Effector memory CD4-positive, alpha-beta T cell (primary cell): ENCODE data around the gene MAN2B2.
"Not testable (repeated sequence)": the region's sequence is repeated elsewhere in the genome, so short reads cannot be mapped to it uniquely, and the experiment has no call there.

ENCODE experiments used
- DNase-seq, 3 donors: peaks; one replicate each; pipeline ENCODE4 v3.0.0-alpha.2; 2020
- H3K27ac ChIP-seq: 2 replicates; pipeline ENCODE4 v1.7.0; 2013; ENCODE audit warnings: mild to moderate bottlenecking, low read length, moderate library complexity; ENCODE audit not compliant: insufficient read depth, poor library complexity, severe bottlenecking
- H3K27me3 ChIP-seq: replicated peaks from 2 replicates; pipeline ENCODE4 v1.7.0; 2013; ENCODE audit warnings: mild to moderate bottlenecking, low read length; ENCODE audit not compliant: insufficient read depth, control insufficient read depth, poor library complexity, severe bottlenecking
- H3K36me3 ChIP-seq: 2 replicates; pipeline ENCODE4 v1.7.0; 2013; ENCODE audit warnings: mild to moderate bottlenecking, low read length, moderate library complexity; ENCODE audit not compliant: control insufficient read depth, insufficient read depth
- H3K4me1 ChIP-seq: 2 replicates; pipeline ENCODE4 v1.7.0; 2013; ENCODE audit warnings: low read length, mild to moderate bottlenecking; ENCODE audit not compliant: control insufficient read depth, insufficient read depth, poor library complexity, severe bottlenecking
- H3K4me3 ChIP-seq: 2 replicates; pipeline ENCODE4 v1.7.0; 2013; ENCODE audit warnings: low read length, low read depth, mild to moderate bottlenecking; ENCODE audit not compliant: insufficient read depth, poor library complexity, severe bottlenecking
- H3K9me3 ChIP-seq: 2 replicates; pipeline ENCODE4 v1.7.0; 2013; ENCODE audit warnings: mild to moderate bottlenecking, low read length, moderate library complexity; ENCODE audit not compliant: control insufficient read depth

Gene MAN2B2

GRCh38 chr4:6665320-6665654, 90.3 kb downstream of the MAN2B2 start:
- H3K27ac ChIP-seq = no peak overlapping the region
- H3K4me1 ChIP-seq = peaks cover 9% of the 10 kb centered on the region
- no peak overlapping the region for H3K4me3 ChIP-seq
- DNase-seq = no peak
- H3K36me3 ChIP-seq = no peaks in the 10 kb centered on the region
- no peaks in the 10 kb centered on the region for H3K27me3 ChIP-seq
- H3K9me3 ChIP-seq = no peaks in the 10 kb centered on the region

- Histone ChIP-seq H3K4me3 (no peak overlapping the region), H3K9me3 (no peaks in the 10 kb centered on the region), H3K27ac (no peak overlapping the region), H3K36me3 (no peaks in the 10 kb centered on the region), H3K27me3 (no peaks in the 10 kb centered on the region), H3K4me1 (peaks cover 9% of the 10 kb centered on the region)
- no peak for DNase-seq
Measured at GRCh38 chr4:6668391-6668790, 93.4 kb downstream of the MAN2B2 start.

- peaks cover 19% of the 10 kb centered on the region for H3K4me1 ChIP-seq
- H3K36me3 ChIP-seq = peaks cover 3% of the 10 kb centered on the region
- no peak overlapping the region for H3K4me3 ChIP-seq
- H3K27ac ChIP-seq = no peak overlapping the region
- H3K9me3 ChIP-seq = no peaks in the 10 kb centered on the region
- H3K27me3 ChIP-seq = no peaks in the 10 kb centered on the region
- DNase-seq = no peak
Measured at GRCh38 chr4:6671648-6672047, 96.7 kb downstream of the MAN2B2 start.

GRCh38 chr4:6672131-6672530, 97.1 kb downstream of the MAN2B2 start:
- H3K9me3 ChIP-seq = no peaks in the 10 kb centered on the region
- peaks cover 24% of the 10 kb centered on the region for H3K4me1 ChIP-seq
- no peaks in the 10 kb centered on the region for H3K27me3 ChIP-seq
- no peak overlapping the region for H3K4me3 ChIP-seq
- peaks cover 3% of the 10 kb centered on the region for H3K36me3 ChIP-seq
- no peak overlapping the region for H3K27ac ChIP-seq
- no peak for DNase-seq

- Histone ChIP-seq H3K4me1 (peaks cover 28% of the 10 kb centered on the region), H3K27ac (peak overlapping the region; percentile 61)
- not testable (repeated sequence) for H3K36me3 ChIP-seq, H3K9me3 ChIP-seq, DNase-seq, H3K27me3 ChIP-seq, H3K4me3 ChIP-seq
Measured at GRCh38 chr4:6672541-6673190, 97.7 kb downstream of the MAN2B2 start.
